Inflammatory macrophage treated with lipopolysaccharide for 4 hours (primary cell): ENCODE measurements around the gene MPP1.

Source experiments
- DNase-seq: peaks from one replicate; pipeline ENCODE4 v3.0.0-alpha.2; 2020

Gene MPP1

GRCh38 chrX:154774622-154775021 is 30.7 kb downstream of the MPP1 start:
- DNase-seq = no peak

DNA sequence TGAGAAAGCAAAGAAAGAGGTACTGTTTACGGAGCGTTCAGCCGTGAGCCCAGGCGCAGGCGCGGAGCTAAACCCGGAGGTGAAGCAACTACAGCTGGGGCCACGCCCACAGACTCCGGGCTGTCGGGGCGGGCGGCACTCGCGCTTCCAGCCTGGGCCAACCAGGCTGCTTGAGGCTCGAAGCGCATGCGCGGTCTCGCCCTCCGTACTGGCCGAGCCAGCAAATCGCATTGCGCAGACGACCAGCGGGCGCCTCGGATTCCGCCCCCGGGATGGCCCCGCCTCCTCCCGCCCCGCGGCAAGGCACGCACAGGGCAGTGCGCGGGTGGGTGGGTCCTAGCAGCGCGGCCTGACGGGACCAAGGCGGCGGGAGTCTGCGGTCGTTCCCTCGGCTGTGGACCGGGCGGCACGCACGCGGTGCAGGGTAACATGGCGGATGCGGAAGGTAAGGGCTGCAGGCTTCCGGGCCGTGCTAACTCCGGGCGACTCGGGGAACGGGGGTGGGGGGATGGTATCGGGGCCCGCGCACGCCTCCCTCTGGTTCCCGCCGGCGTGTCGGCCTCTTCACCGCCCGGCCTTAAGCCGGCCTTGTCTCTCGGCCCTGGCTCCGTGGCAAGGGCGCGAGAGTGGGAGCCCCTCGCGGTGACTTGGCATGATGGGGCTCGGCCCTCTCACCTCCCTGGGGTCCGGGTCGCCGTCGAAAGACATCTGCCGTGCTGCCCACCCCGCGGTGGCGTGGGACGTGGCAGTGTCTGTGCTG is 42.6 kb downstream of the MPP1 start, which contains the start of gene DKC1:
Gene DKC1, plus strand, starts transcription at position 328 of the 760 bp plus-strand sequence. Its CDS starts 102 bp downstream, at position 430.
- peak; percentile 96 for DNase-seq

- DNase-seq = no peak
Observed at GRCh38 chrX:154761977-154762536, 43.2 kb downstream of the MPP1 start.

DNA sequence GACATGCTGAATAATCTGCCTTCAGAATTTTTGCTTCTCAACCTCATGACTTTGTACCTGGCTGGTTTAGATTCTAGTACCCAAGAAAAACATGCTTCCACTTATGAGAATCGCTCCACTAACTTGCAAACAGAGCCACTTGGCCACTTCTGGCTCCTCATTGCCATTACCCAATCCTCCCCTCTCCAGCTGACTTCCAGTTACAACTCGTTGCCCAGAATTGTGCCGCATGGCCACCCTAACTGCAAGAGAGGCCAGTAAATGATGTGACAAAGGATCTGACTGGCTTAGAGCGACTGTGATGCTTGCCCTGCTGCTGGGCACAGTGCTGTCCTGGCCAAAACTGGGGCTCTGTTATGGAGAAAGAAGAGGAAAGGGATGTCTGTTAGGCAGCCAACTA is 46.6 kb downstream of the MPP1 start:
- no peak for DNase-seq

DNA sequence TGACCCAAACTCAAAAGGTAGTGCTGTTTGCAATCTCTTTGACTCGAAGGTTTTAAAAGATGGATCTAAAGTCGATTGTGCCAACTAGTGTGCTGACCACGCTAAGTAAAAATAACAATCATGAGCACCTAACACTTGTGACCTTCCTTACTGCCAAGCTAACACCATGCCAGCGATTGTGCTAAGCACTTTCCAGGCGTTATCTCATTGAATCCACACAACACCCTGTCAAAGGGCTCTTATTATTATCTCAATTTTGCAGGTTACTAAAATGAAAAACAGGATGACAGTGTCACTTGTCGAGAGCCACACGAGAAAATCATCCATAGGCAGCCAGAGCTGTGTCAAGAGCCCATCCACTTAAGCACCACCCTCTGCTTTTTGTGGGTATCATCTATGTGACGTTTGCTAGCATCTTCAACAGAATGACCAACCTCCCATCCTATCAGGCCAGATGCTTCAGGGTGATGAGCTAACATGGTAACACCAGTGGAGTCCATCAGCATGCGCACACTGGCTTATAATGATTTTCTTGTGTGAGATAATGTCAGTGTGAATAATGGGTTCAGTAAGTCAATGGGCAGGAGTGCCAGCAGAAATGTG is 53.5 kb downstream of the MPP1 start:
- DNase-seq = no peak

GRCh38 chrX:154751203-154751668 is 54.0 kb downstream of the MPP1 start:
- DNase-seq = peak; percentile 14

DNA sequence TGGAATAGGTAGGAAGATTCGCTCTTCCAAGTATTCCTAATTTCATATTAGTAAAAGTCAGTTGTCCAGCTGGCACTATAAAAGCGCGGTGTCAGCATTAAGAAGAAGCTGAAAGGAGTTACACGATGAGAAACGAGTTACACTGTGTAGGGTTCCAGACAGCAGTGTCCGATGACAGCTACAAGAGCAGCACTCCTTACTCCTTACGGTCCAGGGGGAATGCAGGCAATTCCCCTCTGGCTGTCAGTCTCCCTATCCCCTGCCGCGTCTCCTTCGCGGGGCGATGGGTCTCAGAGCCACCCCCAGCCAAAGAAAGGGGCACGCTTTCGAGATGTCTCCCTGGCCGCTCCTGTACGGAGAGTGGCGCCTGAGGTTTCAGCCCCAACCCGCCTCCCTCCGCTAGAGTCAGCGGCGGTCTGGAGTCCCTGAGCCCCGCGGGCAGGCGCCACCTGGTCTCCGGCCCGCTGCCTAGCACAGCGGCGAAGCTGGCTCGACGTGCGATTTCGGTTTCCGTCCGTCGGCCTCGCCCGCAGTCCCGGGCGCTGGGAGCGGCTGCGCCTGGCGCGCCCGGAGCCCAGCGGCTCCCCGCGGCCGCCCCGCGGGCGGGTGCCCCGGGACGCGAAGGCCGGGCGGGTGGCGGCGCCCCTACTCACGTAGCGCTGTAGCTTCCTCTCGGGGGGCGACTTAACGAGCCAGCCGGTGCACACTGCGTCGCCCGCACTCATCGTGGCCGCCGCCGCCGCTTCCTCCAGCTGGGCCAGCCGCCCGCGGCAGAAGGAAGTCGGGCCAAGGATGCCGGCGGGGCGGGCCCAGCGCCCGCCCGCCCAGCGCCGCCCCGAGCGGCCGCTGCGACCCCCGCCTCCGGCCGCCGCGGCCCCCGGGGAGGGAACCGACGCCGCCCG is 54.7 kb downstream of the MPP1 start, which contains the start of gene GAB3:
Gene GAB3, minus strand, starts transcription at position 777 of the 902 bp plus-strand sequence. Its CDS starts 52 bp downstream, at position 725.
- DNase-seq = peak; percentile 51

DNA sequence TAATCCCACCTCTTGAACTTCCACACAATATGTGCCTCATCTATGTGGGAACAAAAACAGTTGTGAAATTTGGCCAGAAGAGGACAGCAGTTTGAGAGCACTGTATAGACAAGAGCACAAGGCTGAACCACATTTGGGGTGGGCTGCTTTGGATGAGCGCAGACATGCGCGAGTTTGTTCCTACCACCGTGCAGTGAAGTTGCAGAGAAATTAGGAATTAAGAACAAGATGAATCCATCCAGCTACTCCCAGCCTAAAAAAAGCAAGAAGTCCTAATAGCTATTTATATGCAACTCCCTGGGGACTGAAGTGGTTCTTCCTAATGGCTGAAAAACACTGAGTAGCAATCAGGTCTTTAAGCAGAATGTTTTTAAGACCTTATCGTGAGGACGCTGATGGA is 55.4 kb downstream of the MPP1 start:
- peak; percentile 11 for DNase-seq

- DNase-seq = peak; percentile 56
Observed at GRCh38 chrX:154748712-154749339, 56.5 kb downstream of the MPP1 start.

GRCh38 chrX:154742613-154743012 is 62.7 kb downstream of the MPP1 start:
- no peak for DNase-seq

DNA sequence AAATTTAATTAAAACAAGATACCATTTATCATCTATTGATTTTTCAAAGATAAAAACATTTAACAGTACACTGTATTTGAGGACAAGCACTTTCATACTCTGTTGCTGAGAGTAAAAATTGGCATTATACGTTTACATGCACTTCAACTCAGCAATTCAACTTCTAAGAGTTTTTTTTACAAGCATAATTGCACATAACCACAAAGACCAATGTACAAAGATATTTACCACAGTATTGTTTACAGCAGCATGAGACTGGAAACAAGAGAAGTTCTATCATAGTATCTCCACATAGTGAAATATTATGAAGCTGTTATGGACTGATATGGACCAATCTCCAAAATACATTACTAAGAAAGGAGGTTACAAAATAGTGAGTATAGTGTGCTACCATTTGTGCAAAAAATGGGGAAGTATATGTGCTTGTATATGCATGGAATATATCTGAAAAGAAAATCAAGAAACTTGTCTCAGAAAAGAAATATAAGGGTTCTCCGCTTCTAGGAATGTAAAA is 65.3 kb downstream of the MPP1 start:
- peak; percentile 35 for DNase-seq

- DNase-seq = peak; percentile 71
Observed at GRCh38 chrX:154738011-154738738, 67.1 kb downstream of the MPP1 start.

DNA sequence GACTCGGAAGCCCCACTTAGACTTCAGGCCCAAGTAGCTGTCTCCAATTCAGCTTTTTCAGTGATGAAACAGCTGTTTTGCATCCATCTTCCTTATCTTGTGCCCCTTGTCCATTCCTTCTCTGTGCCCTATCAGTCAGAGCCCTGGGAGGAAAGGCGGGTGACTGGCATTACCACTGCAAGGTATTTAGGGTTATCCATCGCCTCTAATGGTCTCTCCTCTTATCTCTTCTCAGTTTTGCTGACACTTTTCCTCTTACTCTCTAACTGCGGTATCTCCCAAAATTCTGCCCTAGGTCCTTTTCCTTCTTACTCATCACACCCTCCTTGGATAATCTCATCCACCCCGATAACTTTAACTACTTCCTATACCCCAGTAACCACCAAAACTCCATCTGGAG is 68.1 kb downstream of the MPP1 start:
- DNase-seq = no peak

DNA sequence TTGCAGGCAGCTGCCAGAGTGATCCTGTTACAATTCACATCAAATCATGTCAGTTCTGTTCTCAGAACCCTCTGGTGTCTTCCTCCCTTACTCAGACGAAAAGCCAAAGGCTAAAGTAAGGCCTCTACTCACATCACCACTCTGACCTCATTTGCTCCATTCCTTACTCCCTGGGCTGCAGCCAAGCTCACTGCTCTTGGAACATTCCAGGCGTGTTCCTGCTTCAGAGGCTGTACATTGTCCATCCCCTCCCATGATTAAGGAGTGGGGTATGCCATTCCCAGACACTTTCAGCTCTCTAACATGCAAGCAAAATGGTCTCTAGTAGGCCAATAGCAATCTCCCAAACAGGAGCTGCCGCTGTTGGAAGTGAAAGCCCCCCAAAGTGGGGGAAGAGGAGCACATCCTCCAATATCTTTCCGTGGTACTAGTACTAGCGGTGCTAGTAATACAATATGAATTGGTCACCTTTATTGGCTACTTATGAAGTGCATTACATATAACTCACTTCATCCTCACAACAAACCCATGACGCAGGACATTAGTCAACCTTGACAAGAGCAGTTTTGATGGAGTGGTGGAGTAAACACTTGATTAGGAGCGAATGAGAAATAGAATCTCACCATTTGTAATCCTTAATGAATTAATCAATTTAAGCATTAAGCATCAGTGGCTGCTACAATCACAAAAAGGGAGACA is 69.4 kb downstream of the MPP1 start:
- DNase-seq = no peak

GRCh38 chrX:154734061-154734781 is 71.1 kb downstream of the MPP1 start:
- DNase-seq = peak; percentile 84

DNA sequence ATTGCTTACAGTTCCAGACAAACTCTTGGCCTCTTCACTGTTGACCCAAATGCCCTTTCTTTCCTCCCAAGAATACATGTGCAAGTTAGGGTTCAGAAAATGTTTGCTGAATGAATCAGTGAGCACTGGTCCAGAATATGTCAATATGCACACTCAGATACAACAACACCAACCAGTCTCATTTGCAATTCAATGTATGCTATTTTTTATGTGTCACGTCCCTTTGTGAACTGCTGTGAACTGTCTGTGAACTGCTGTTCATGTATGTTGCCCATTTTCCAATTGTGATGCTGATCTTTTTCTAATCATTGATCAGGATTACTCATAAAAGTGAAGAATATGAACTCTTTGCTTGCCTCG is 72.2 kb downstream of the MPP1 start:
- no peak for DNase-seq

- DNase-seq = no peak
Observed at GRCh38 chrX:154732421-154733065, 72.7 kb downstream of the MPP1 start.

GRCh38 chrX:154731881-154732280 is 73.4 kb downstream of the MPP1 start:
- DNase-seq = peak; percentile 79

GRCh38 chrX:154731184-154731583 is 74.1 kb downstream of the MPP1 start:
- no peak for DNase-seq
